Right lobe of liver (tissue), 4 donors: ENCODE results near the gene MT1A.

Source experiments
- CTCF ChIP-seq, 4 donors: fragments of 200-600 bp in 3 of 4; fragments of 450-650 bp in 1 of 4; IDR thresholded peaks; one replicate each; pipeline versions ENCODE4 v1.5.1 to v1.8.0; 2016 to 2022; ENCODE audit warnings: antibody characterized with exemption in 4 of 4, mild to moderate bottlenecking in 2 of 4
- POLR2A ChIP-seq: fragments of 450-650 bp; IDR thresholded peaks from one replicate; pipeline ENCODE4 v1.6.1; 2017; ENCODE audit warnings: antibody characterized with exemption, mild to moderate bottlenecking
- donor health status: DM: no; HTN: no; CAD: no.
- donor health status: DM: no; HTN: no; CAD: no.
- donor health status: DM: no; HTN: yes; CAD: no.

DNA sequence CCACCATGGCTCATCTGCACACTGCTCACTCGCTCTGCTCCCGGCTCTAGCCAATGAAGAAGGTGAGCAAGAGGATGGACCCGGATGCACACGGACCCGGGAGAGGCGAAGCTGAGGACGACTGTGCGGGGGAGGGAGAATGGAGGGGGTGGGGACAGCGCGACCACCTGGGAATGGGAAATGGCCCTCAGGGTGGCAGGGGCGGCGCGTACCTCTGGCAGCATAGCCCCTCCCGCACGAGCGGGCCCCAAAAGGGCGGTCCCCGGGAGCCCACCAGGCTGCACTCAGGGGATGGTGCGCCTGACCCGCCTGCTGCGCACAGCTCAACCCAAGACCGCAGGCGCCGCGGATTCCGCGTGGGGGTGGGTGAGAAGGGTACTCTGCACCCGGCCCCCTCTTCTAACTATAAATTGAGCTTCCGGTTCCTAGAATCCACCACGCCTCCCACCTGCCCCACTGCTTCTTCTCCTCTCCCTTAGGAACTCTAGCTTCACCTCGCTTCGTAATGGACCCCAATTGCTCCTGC, 37.3 kb downstream of the MT1A start:
- TF ChIP-seq CTCF (IDR thresholded peaks at IDR 0.05) (no peak), POLR2A (no peak)
